Activated CD4-positive, alpha-beta T cell treated with anti-CD3 and anti-CD28 coated beads, Interleukin-2, amount 50 U/mL, for 16 hours (primary cell): Measurements from ENCODE around the gene SLC35F4.
A peak's percentile ranks its signal among the peaks of the same experiment; 100 is the strongest.
"Not testable (repeated sequence)": the region's sequence is repeated elsewhere in the genome, so short reads cannot be mapped to it uniquely, and the experiment has no call there.

Experiments used
- DNase-seq: peaks from one replicate; pipeline ENCODE4 v3.0.0-alpha.2; 2020

Gene SLC35F4

GRCh38 chr14:57865403-57866198 lies at the start of gene SLC35F4:
Gene SLC35F4 (minus strand): TSS chr14:57866092.
- DNase-seq = no peak

GRCh38 chr14:57909626-57910025 lies 43.7 kb upstream of the SLC35F4 start:
- no peak for DNase-seq

GRCh38 chr14:57903954-57904353 lies 38.1 kb upstream of the SLC35F4 start:
- DNase-seq = no peak

GRCh38 chr14:57898837-57899572 lies 33.1 kb upstream of the SLC35F4 start:
- no peak for DNase-seq

DNA sequence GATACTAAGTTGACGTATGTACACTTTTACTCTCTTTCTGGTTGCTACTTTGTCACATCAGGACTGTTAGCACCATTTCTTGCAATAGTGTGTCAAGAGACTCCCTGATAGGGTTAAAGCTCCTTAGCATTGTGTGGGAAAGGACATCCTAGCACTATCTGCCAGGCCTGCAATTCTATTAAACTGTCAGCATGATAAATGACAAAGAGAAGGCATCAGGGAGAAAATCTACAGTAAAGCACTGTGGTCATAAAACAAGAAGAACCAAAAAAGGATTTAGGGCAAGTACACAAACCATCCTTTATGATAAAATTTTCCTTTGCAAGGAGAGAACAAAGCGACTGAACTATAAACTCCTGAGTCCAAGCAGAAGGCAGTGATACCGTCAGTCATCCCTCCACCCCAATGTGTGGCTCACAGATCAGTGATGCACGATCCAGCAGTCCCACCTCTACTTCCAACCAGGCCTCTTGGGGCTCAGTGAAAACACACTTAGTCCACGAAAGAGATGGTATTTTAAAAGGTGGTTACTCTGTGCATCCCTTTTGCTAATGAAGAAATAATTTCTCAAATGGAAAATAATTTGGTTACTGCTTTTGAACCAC lies 31.4 kb upstream of the SLC35F4 start:
- no peak for DNase-seq

- no peak for DNase-seq
Measured at GRCh38 chr14:57889245-57889644, 23.4 kb upstream of the SLC35F4 start.

- DNase-seq = no peak
Measured at GRCh38 chr14:57884175-57884574, 18.3 kb upstream of the SLC35F4 start.

GRCh38 chr14:57883061-57883460 lies 17.2 kb upstream of the SLC35F4 start:
- no peak for DNase-seq

DNA sequence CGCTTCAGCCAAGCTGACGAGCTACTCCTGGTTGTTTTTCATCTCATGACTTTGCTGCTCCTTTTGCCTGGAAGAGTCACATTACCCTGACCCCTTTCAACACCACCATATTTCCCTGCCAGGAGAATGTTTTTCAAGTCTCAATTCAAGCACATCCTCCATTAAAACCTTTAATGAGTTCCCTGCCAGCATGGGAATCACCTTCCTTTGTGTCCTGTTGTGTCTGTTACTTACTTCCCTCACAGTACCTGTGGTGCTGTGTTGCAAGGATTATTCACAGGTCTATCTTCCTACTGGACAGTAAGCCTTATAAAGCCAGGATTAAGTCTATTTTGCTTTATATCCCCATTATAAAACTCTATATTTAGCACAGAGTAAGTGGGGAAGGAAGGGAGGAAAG lies 13.6 kb upstream of the SLC35F4 start:
- DNase-seq = no peak

- DNase-seq = no peak
Measured at GRCh38 chr14:57875985-57876384, 10.1 kb upstream of the SLC35F4 start.

GRCh38 chr14:57875296-57875695 lies 9.4 kb upstream of the SLC35F4 start:
- DNase-seq = no peak

- DNase-seq = peak; percentile 48
Measured at GRCh38 chr14:57871459-57872080, 5.7 kb upstream of the SLC35F4 start.

- no peak for DNase-seq
Measured at GRCh38 chr14:57870686-57871457, 5.0 kb upstream of the SLC35F4 start.

DNA sequence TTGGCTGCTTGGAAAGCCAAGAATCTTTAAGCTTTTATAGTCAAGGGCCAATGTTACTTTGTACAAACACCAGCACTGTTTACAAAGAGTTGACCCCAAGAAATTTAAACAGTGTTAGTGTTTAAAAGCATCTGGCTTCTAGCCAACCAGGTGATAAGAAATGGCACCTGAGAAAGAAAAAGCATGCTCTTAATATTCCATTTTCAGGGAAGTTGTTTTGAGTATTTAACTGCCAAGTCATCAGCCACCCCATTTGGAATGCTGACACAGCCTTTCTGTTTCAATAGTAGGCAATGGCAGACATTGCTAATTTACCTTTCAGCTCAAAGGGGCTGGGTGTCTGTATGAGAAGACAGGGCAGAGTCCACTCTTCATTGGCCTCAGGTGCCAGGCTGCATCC lies 3.7 kb upstream of the SLC35F4 start:
- DNase-seq = no peak

DNA sequence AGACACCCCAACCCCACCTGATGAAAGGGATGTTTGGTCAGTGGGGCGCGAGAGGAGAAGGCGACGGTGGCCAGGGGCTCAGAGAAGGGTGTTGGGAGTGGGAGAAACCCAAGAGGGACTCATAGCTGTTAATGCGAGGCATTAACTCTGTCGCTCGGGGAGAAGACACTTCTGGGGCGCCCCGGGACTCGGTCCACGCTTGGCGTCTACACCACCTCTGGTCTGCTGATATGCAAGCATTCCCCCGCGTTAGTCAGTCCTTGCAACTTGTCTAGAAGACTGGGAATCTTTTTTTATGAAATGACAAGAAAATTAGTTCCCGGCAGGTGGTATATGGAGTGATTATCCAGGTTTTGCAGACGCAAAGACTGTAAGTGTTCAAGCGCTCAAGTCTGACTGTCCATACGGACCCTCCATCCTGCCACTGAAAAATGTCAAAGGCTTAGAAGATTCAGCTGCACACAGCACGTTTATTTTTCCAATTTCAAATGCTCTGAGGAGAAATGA lies 360 bp upstream of the SLC35F4 start:
- no peak for DNase-seq

GRCh38 chr14:57865066-57865402 lies 858 bp downstream of the SLC35F4 start:
- no peak for DNase-seq

GRCh38 chr14:57864659-57865058 lies 1.2 kb downstream of the SLC35F4 start:
- no peak for DNase-seq

DNA sequence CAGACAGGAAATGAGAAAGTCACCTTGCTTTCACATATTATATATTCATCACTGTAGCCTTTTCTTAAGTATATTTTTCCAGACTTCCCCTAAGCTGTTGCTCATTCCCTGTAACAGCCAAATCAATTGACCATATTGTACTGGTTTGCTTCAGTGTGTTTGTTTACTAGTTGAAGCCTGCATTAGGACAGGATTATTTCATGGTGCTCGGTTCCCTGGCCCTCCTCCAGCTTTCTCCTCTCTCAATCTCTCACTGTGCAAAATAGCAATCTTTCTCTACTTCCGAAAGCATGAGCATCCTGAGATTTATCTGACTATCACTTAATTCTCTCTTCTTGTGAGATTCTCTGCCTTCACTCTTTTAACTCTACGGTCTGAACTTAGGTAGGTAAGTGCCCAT lies 2.4 kb downstream of the SLC35F4 start:
- no peak for DNase-seq

DNA sequence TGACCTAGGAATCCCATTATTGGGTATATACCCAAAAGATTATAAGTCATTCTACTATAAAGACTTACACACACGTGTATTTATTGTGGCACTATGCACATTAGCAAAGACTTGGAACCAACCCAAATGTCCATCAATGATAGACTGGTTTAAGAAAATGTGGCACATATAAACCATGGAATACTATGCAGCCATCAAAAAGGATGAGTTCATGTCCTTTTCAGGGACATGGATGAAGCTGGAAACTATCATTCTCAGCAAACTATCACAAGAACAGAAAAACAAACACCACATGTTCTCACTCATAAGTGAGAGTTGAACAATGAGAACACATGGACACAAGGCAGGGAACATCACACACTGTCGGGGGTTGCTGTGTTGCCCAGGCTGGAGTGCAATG lies 10.2 kb downstream of the SLC35F4 start:
- DNase-seq = not testable (repeated sequence)

GRCh38 chr14:57854571-57854970 lies 11.3 kb downstream of the SLC35F4 start:
- DNase-seq = no peak

GRCh38 chr14:57851354-57851753 lies 14.5 kb downstream of the SLC35F4 start:
- no peak for DNase-seq

DNA sequence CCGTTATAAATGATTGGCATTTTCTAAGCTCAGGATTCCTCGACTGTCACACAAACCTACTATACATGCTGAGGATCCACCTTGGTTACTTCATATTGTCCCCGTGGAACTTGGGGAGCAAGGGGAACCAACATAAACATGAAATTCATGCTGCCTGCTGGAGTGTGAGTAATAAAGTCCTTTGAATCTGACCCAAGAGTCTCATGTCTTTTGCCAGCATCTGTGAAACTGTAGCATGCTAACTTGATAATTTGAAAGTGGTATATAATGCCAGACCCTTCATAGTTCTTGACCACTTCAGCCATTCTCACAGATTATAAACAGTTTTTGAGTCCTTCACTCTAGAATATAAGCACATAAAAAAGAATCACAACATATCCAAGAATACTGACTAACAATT lies 17.1 kb downstream of the SLC35F4 start:
- no peak for DNase-seq

DNA sequence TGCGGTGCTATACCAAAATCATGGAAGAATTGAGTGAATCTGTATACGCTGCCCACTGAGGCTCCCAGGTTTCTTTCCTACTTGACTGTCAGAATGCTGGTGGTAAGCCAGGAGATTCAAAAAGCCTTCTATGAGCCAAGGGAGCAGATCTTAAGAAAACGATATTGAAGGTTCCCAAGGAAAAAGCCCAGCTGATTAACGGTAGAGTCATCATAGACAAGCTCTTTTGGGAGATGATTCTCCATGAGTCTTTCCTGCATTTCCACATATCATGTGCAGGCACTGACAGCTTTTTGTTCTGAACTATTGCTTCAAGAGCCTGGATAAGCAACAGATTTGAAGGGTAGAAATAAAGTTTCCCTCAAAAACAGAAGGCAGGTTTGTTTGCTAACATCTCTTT lies 17.5 kb downstream of the SLC35F4 start:
- DNase-seq = no peak
